ENCODE measurements around the gene FUOM.

Gene FUOM

DNA sequence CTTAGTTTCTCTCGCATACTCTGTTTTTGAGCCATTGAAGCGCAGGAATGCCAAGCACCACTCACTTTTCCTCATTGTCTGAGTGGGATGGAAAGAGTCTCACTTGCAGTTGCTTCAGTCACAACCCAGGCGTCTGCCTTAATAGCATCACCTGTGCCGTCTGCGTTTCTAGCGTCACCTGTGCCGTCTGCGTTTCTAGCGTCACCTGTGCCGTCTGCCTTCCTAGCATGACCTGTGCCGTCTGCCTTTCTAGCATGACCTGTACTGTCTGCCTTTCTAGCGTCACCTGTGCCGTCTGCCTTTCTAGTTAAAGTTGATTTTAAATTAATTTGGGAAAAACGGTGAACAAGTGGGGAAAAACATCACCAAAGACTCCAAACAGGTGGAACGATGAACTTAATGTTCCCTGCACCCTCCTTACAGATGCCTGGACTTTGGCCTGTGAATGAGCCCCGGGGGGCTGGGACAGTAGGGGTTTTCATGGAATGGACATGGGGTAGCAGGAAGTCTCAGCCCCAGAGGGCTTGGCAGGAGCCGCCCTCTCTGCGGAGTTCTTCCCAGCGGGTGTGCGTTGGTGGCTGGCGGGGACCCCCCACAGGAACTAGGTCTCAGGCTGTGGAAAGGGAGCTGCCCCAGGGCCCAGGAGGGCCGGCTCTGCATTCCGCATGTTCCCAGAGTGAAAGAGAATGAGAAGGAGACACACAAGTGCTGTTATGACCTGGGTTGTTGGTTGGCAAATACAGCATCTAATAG is 45.6 kb downstream of the FUOM start:
- H3K4me3 ChIP-seq (replicated peaks; ENCODE audit: low read depth, low read length), result no peak overlapping the region
- TF ChIP-seq, protein P1, sequence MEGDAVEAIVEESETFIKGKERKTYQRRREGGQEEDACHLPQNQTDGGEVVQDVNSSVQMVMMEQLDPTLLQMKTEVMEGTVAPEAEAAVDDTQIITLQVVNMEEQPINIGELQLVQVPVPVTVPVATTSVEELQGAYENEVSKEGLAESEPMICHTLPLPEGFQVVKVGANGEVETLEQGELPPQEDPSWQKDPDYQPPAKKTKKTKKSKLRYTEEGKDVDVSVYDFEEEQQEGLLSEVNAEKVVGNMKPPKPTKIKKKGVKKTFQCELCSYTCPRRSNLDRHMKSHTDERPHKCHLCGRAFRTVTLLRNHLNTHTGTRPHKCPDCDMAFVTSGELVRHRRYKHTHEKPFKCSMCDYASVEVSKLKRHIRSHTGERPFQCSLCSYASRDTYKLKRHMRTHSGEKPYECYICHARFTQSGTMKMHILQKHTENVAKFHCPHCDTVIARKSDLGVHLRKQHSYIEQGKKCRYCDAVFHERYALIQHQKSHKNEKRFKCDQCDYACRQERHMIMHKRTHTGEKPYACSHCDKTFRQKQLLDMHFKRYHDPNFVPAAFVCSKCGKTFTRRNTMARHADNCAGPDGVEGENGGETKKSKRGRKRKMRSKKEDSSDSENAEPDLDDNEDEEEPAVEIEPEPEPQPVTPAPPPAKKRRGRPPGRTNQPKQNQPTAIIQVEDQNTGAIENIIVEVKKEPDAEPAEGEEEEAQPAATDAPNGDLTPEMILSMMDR (IDR thresholded peaks at IDR 0.05; ENCODE audit: low read length, missing control alignments), result no peak
- no peak for DNase-seq (ENCODE audit: low read depth)

DNA sequence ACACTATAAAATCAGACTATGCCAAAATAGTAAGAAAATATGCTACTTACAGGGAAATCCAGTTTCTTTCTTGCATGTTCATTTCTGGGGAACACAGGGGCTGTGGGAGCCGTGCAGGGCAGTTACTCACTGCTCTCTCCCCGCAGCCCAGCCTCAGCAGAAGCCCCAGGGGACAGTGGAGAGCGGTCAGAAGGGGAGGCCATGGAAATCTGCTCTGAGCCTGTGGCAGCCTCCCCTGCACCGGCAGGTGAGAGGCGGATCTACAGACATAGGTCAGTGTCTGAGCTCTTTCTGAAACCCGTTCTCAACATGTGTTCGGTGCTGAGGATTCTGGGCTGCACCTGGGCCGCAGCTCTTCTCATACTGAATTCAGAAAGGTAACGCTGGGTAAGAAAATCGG is 46.2 kb downstream of the FUOM start:
- H3K4me3 ChIP-seq (replicated peaks; ENCODE audit: low read depth, low read length), result no peak overlapping the region
- DNase-seq (ENCODE audit: low read depth), result no peak
- TF ChIP-seq, protein P1 (IDR thresholded peaks at IDR 0.05; ENCODE audit: low read length, missing control alignments), result no peak

DNA sequence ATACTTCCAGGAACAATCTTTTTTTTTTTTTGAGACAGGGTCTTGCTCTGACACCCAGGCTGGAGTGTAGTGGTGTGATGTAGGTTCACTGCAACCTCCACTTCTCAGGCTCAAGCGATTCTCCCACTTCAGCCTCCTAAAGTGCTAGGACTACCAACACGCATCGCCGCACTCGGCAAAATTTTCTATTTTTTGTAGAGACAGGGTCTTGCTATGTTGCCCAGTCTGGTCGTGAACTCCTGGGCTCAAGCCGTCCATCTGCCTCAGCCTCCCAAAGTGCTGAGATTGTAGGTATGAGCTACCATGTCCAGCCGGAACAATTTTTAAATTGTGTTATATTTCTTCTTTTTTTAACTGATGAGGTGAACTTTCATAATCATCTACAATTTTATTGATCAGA is 47.0 kb downstream of the FUOM start:
- H3K4me3 ChIP-seq (replicated peaks; ENCODE audit: low read depth, low read length), result no peak overlapping the region
- DNase-seq (ENCODE audit: low read depth), result no peak
- TF ChIP-seq, protein P1 (IDR thresholded peaks at IDR 0.05; ENCODE audit: low read length, missing control alignments), result no peak

DNA sequence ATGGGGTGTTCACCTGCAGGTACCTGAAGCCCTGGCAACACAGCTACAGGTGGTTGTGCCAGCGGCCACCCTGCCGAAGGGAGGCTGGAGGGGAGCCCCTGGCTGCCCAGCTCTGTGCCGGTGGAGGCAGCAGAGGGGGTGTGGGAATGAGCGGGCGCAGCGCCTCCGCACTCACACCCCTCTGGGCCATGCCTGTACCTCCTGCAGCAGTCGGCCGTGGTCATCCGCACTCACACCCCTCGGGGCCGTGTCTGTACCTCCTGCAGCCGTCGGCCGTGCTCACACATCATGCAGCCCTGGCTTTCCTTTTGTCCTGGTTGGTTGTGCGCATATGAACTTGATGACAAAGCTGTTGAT is 47.4 kb downstream of the FUOM start:
- DNase-seq (ENCODE audit: low read depth), result no peak
- no peak overlapping the region for H3K4me3 ChIP-seq (replicated peaks; ENCODE audit: low read depth, low read length)
- TF ChIP-seq, protein P1 (IDR thresholded peaks at IDR 0.05; ENCODE audit: low read length, missing control alignments), result no peak

DNA sequence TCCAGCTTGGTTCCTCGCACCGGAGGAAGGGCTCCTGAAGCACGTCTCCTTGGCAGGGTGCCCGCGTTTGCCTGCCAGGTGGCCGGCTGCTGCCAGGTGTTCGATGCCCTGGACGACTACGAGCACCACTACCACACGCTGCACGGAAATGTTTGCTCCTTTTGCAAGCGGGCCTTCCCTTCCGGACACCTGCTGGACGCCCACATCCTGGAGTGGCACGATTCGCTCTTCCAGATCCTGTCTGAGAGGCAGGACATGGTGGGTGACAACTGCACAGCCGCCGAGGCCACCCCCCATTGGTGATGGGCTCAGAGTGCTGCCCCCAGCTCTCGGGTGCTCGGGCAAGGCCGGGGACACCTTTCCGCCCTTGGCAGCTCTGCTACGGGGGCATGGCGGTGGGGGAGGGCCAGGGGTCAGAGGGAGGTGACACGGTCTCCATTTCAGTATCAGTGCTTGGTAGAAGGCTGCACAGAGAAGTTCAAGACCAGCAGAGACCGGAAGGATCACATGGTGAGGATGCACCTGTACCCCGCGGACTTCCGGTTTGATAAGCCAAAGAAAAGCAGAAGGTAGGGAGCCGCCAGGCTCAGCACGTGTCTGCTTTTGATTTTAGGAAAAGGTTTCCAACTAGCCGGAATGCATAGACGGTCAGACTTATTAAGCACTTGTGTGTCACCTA is 48.0 kb downstream of the FUOM start:
- no peak for DNase-seq (ENCODE audit: low read depth)
- H3K4me3 ChIP-seq (replicated peaks; ENCODE audit: low read depth, low read length), result no peak overlapping the region
- TF ChIP-seq, protein P1 (IDR thresholded peaks at IDR 0.05; ENCODE audit: low read length, missing control alignments), result no peak

DNA sequence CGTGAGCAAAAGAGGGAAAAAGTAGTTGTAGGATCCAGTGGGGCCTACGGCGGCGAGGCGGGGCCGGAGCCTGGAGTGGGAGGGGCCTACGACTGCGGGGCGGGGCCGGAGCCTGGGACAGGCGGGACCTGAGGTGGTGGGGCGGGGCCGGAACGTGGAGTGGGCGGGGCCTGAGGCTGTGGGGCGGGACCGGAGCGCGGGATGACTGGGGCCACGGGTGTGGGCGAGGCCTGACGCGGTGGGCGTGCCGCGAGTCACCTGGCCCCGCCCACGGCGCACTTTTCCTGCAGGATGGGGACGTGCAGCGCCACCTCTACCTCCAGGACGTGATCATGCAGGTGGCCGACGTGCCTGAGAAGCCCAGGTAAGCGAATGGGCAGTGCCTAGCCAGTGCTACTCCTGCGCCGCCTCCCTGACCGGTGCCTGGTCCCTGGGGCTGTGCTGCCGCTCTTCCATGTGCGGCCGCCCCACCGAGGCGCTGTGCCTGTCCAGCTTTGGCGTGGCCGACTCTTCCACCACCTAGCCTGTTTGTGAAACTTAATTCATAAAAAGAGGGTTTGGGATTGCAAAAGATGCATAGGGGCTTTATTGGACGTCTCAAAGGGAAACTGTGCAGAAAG is 48.6 kb downstream of the FUOM start:
- TF ChIP-seq, protein P1 (IDR thresholded peaks at IDR 0.05; ENCODE audit: low read length, missing control alignments), result no peak
- DNase-seq (ENCODE audit: low read depth), result peak; percentile 94
- H3K4me3 ChIP-seq (replicated peaks; ENCODE audit: low read depth, low read length), result peak overlapping the region; percentile 92
